DMS79 treated with DMSO at 0.1 percent for 48 hours (cell line): ENCODE measurements around the gene MOGAT1.
"Not testable (repeated sequence)": the region's sequence is repeated elsewhere in the genome, so short reads cannot be mapped to it uniquely, and the experiment has no call there.

ENCODE experiments used
- DNase-seq: peaks from one replicate; lab custom pipeline; 2025; lab: John Stamatoyannopoulos, UW

The MOGAT1 gene

GRCh38 chr2:222743251-222743812 is 71.9 kb downstream of the MOGAT1 start:
- DNase-seq = no peak

DNA sequence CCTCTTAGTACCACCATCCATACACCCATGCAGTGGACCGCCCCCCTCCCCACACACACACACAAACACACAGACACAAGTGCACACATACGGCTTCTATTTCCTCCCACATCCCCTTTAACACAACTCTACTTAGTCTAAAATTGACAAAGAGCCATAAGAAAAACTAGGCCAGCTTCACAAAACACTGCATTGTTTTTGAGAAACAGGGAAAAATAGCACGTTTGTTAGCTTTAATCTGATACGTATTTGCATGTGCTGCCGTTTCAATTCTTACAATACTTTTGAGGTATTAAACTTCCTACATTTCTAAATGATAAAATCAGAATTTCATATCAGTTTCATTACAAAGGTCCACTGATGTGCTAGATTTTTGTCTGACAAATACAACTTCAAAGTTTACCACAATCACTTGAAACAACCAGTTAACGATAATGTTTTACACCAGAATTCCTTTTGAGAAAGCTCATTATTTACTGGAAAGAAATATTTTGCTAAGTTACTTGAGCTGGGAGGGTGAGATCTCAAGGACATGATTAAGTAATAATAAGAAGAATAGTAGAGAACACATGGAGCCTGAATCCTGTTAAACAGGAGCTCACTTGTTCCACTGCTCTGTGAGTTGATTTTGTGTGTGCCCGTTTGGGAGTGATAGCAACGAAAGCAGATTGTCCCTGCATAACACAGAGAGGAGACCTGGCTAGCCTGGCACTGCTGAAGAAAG is 74.5 kb downstream of the MOGAT1 start:
- DNase-seq = no peak

GRCh38 chr2:222747526-222748160 is 76.2 kb downstream of the MOGAT1 start:
- DNase-seq = no peak

GRCh38 chr2:222750533-222750932 is 79.1 kb downstream of the MOGAT1 start:
- DNase-seq = no peak

DNA sequence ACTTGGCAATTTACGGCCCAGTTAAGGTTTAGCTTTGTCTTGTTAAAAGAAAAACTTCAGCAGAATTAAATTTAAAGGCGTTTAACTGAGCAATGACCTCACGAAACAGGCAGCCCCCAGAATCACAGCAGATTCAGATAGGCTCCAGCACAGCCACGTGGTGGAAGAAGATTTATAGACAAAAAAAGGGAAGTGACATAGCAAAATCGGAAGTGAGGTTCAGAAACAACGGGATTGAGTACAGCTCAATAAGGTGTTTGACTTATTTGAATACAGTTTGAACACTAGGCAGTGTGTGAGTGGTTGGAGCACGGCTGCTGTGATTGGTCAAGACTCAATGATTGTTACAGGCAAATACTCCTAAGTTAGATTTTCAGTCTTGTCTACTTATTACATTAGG is 79.8 kb downstream of the MOGAT1 start:
- no peak for DNase-seq

DNA sequence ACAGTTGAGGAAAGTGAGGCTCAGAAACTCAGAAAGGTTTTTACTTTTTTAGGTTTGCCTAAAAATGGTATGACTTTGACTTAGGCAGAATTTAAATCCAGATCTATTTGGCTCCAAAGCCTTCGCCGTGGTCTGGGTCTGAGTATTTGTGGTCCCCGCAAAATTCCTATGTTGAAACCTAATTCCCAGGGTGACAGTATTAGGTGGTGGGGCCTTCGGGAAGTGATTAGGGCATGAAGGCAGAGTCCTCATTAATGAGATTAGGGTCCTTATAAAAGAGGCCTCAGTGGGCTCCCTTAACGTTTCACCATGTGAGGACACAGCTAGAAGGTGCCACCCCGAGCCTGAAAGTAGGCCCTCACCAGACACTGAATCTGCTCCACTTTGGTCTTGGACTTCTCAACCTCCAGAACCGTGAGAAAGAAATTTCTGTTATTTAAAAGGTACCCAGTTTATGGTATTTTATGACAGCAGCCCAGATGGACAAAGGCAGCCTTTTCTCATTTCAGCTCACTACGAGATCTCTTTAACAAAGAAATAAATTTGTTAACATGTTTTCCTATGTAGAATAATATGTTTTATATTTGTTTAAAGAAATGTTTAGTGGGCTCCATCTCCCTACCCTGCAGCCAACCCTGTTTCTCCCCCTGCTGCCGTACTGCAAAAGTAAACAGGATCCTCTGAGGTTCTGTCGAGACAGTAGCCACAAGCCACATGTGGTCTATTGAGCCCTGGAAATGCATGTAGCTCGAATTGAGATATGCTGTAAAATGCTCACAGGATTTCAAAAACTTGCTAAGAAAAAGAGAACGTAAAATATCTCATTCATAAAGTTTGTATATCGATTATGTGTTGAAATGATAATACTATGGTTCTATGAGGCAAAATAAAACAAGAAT is 80.6 kb downstream of the MOGAT1 start:
- no peak for DNase-seq

- DNase-seq = no peak
Observed at GRCh38 chr2:222752746-222753145, 81.3 kb downstream of the MOGAT1 start.

DNA sequence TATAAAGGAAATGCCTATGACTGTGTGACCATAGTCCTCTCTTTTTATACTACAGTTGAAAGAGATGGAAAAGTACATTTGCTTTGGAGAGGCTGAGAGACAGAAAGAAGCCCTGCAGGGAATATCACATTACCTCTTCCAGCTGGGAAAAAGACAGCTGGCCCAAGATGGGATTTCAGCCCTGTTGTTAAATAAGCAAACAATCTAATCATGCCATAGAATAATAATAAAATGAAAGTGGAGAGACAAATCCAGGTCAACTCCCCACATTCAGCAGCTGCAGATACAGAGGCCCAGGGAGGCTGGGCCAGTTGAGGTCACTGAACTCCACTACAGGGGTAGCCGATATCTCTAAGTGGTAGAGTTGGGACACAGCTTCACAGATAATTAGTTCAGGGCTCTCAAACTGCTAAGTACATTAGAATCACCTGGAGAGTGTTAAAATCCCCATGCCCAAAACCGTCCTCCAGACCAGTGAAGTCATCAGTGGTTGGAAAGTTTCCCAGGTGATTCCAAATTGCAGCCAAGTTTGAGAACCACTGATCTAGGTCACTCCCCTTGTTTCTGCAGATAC is 81.9 kb downstream of the MOGAT1 start:
- peak; percentile 70 for DNase-seq

DNA sequence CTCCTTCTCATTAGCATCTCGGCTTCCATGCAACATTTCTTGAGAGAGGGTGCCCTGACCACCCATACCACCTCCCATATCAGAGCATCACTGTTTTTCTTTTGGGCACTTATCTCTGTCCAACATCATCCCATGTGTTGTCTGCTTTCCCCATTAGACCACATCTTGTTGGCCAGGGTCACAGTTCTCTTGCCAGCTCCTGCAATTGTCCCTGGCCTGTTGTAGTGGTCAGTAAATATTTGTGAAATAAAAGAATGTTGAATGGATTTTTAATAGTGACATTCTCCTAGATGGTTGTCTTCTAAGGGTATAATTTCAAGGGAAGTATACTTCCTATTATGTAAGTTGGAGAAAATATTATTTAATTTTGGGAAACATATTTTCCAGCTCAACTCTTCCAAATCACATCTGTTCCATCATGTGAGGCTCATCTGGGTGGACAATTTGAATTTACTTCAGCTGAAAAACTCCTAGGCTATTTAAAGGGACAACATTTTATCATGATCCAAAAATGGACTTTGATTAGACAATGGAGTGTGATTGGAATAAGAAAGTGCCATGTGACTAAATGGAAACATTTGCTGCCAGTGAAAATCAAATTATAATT is 83.0 kb downstream of the MOGAT1 start:
- DNase-seq = no peak

- not testable (repeated sequence) for DNase-seq
Observed at GRCh38 chr2:222755593-222755992, 84.1 kb downstream of the MOGAT1 start.

DNA sequence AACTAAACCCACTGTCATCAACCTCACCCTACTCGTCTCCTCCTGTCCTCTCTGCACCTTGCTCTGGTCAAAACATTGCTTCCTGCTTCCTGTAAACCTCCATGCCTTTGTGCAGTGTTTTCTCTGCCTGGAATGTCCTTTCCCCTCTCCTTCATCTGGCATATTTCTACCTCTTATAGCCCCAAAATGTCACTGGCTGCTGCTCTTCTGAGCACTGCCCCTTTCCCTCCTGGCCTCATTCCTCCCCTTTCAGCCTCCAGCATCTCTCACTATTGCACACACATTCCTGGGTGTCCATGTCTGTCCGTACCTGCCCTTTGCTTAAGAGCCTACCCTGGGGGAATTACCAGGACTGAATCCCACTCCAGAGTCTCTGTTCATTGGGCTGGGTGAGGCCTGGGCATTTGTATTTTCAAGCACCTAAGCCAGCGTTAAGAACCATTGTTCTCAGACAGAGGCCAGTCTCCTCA is 84.9 kb downstream of the MOGAT1 start:
- no peak for DNase-seq

DNA sequence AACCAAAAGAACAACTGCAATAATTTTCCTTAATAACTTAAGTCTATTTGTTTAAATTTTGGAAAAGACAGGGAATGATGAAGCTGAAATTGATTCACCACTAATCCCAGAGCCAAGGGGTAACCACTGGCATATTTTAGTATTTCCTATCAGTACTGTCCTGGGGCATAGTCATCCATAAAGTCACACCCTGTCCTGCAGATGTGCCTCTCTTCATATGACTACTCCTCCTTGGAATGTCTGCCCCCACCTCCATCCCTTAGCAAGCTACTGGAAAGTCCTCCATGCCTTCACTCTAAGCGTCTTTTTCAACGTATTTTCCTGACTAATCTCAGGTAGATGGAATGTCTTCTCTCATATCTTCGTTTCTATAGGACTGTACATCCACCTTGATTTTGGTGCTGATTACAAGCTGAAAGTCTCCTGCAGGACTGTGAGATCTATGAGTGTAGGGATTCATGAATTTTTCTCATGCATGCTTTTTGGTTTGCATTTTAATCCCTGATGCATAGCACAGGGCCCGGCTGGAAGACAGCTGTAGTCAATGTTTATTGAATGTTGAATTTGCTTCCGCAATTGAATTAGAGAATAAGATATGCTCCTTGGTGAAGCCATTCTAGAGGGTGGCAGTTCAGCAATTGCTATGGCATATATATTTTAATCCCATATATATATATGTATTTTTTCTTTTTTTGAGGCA is 85.6 kb downstream of the MOGAT1 start:
- no peak for DNase-seq
